PC-9 (cell line): ENCODE data around the gene CC2D1B.

ENCODE experiments used
- EZH2 ChIP-seq: fragments of 200-600 bp; sonication (generic); IDR thresholded peaks from 2 replicates; pipeline ENCODE4 v1.8.0; 2017; ENCODE audit warnings: antibody characterized with exemption, low read depth
- TF ChIP-seq, protein P1 (sequence below): fragments of 200-600 bp; sonication (generic); conservative IDR thresholded peaks from 2 replicates; pipeline ENCODE4 v1.6.1; 2017; ENCODE audit warnings: mixed run types, antibody characterized with exemption, mild to moderate bottlenecking, moderate library complexity

DNA sequence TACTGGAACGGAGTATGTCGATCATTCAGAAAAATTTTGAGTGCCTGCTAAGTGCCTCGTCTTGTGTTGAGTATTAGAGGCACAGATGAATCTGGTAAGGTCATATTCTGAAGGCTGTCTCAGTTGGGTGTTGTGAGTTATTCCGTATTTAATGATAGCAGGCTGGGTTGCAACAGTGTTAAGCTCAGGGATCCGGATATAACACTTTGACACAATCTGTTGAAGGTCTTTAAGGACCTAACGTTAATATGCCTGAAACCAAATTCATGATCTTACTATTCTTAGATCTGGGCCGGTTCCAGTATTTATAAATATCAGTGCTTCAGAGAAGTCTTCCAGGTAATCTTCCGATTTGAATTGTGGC lies 39.0 kb upstream of the CC2D1B start:
- TF ChIP-seq, protein P1, sequence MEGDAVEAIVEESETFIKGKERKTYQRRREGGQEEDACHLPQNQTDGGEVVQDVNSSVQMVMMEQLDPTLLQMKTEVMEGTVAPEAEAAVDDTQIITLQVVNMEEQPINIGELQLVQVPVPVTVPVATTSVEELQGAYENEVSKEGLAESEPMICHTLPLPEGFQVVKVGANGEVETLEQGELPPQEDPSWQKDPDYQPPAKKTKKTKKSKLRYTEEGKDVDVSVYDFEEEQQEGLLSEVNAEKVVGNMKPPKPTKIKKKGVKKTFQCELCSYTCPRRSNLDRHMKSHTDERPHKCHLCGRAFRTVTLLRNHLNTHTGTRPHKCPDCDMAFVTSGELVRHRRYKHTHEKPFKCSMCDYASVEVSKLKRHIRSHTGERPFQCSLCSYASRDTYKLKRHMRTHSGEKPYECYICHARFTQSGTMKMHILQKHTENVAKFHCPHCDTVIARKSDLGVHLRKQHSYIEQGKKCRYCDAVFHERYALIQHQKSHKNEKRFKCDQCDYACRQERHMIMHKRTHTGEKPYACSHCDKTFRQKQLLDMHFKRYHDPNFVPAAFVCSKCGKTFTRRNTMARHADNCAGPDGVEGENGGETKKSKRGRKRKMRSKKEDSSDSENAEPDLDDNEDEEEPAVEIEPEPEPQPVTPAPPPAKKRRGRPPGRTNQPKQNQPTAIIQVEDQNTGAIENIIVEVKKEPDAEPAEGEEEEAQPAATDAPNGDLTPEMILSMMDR, result peak; percentile 20; the same call in 1 of the 2 replicates
- TF ChIP-seq EZH2, result no peak
